Measurements from ENCODE around the gene POFUT2. TPM values are rescaled to one million over a fixed set of nuclear protein-coding genes. Genes with fewer than 3 reads are reported as not detected.

POFUT2 gene
- total RNA-seq, 4 donors from 2014 or later: 8.3 to 19.8 (median 17.0) TPM

DNA sequence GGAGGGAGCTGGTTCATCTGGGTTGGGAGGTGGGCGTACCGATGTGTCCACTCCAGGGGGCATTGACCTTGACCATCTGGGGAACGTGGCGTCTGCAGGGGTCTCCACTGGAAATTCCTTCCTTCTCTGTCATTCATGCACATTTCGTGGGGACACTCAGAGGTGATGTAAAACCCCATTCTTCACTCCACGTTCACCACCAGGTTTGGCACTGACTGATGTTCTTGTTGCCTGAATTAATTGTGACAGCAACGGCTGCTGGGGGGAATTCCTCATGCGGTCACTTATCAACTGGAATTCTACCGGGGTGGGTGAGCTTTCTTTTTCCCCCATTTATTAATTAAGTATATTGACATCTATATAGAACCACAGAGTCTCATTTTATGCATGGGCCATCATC is 18.1 kb upstream of the POFUT2 start:
- TF ChIP-seq, protein P1, sequence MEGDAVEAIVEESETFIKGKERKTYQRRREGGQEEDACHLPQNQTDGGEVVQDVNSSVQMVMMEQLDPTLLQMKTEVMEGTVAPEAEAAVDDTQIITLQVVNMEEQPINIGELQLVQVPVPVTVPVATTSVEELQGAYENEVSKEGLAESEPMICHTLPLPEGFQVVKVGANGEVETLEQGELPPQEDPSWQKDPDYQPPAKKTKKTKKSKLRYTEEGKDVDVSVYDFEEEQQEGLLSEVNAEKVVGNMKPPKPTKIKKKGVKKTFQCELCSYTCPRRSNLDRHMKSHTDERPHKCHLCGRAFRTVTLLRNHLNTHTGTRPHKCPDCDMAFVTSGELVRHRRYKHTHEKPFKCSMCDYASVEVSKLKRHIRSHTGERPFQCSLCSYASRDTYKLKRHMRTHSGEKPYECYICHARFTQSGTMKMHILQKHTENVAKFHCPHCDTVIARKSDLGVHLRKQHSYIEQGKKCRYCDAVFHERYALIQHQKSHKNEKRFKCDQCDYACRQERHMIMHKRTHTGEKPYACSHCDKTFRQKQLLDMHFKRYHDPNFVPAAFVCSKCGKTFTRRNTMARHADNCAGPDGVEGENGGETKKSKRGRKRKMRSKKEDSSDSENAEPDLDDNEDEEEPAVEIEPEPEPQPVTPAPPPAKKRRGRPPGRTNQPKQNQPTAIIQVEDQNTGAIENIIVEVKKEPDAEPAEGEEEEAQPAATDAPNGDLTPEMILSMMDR (IDR thresholded peaks at IDR 0.05; ENCODE audit: low read depth): no peak

DNA sequence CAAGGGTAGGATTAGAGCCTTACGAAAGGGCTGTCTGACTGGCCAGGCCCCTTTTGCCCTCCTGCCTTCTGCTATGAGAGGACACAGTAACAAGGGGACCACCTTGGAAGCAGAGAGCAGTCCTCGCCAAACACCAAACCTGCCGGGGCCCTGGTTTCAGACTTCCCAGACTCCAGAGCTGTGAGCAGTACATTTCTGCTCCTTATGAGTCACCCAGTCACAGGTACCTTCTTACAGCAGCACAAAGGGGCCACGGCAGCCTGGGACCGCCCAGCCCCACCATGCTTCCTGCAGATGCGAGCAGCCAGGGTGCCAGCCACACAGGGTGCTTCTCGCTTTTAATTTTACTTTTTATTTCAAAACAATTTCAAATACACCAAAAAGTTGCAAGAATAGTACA is 17.2 kb upstream of the POFUT2 start:
- TF ChIP-seq, protein P1 (IDR thresholded peaks at IDR 0.05; ENCODE audit: low read depth): no peak

DNA sequence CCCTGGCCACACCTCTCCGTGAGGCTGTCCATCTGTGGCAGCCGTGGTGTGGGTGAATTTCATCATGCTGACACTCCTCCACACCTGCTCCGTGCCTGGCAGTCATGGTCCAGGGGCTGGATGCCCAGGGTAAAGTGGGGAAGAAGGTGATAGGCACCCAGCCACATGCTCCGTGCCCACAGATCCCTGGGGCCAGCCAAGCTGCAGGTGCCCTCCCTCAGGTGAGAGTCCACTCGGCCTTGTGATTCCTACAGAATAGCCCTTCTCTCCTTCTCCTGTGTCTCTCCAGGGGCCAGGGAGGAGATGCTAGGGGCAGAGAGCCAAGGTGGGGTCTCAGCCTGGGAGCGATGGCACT is 16.8 kb upstream of the POFUT2 start:
- TF ChIP-seq, protein P1 (IDR thresholded peaks at IDR 0.05; ENCODE audit: low read depth): no peak

DNA sequence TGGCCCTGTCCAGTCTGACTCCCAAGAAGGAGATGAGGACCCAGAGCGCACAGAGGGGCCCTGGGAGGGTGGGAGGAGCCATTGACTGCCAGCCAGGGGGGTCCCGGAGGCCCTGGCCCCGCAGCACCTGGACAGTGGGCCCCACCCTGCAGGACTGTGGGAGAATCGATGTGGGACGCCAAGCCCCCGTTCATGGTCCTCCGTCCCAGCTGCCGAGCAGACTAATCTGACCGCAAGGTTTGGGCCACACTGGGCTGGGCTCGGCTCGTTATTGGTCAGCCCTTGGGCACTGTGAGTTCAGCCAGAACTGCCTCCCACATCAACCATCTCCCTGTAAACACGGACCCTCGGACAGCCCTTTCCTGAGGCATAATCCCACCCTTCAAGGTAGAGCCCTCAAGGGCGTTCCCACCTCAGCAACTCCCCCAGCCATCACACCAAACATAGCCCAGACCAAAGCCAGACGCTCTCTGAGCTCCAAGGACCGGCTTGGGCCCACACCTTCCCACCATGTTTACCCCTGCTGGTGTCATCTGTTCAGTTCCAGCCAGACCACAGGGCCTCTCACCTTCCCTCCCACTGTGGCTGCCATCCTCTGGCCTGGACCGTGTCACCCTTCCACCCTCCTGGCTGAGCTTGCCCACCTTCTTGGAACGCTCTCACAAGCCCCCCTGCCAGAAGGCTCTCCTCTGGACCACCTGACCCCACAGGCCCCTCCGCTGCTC is 16.2 kb upstream of the POFUT2 start:
- TF ChIP-seq, protein P1 (IDR thresholded peaks at IDR 0.05; ENCODE audit: low read depth): no peak

DNA sequence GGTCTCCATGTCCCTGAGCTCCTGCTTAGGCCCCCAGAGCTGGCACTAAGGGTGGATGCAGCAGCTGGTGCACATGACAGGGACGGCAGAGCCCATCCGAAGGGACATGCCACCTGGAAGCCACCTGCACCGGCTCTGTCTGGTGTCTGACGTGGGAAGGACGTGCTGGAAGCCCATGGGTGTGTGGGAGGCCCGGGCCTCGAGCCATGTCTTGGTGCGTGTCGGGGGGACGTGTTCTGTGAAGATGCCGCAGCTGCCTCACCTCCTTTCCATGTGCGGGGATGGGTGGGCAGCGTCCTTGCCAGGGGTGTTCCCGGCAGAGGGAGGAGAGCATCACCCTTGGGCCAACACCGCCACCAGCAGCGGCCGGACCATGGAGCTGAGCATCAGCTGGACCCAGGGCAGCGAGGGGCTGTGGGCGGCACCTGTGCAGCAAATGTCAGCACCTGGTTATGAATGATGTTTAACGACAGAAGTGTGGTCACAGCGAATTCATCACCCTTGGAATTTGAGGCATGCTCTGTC is 15.5 kb upstream of the POFUT2 start:
- TF ChIP-seq, protein P1 (IDR thresholded peaks at IDR 0.05; ENCODE audit: low read depth): no peak

DNA sequence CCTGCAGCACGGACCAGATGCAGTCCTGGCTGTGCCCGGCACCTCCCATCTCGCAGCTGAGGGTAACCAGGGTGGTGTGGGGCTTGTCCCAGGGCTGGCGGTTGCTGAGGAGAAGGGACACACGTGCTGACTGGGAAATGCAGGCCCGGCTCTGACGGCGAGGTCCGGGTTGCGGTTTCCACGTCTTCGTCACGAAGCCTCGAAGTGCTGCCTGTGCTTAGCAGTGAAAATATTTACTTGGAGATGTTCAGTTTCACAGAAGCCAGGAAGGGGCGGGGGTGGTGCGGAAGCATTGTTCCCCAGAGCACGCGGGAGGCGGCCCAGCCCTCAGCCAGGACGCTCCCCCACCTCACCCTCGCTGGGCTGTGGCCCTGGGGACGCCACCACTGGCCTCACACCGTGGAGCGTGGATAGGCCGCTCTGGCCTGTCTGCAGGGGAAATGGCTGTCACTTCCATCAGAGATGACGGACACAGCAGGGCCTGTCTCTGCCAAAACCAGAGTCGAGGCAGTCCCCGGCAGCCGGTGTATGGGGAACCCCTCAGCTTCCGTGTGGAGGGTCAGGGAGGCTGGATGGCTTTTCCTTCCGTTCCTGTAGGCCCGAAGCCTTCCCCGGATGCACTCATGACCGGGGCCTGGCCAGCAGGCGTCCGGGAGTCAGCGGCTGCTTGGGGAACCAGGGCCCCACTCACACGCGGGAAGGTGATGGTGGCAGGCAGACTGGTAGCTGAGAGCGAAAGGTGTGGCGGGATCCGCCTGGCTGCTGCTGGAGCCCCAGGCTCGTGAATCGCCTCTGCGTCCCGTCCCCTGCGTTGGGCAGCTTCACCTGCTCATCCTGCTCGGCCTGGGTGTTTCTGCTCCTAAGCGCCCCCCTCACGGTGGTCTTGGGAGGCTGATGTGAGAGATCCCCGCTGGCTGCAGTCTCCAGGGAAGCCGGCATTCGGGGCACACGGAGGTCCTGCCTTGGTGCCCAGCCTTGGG is 14.7 kb upstream of the POFUT2 start:
- TF ChIP-seq, protein P1 (IDR thresholded peaks at IDR 0.05; ENCODE audit: low read depth): no peak

DNA sequence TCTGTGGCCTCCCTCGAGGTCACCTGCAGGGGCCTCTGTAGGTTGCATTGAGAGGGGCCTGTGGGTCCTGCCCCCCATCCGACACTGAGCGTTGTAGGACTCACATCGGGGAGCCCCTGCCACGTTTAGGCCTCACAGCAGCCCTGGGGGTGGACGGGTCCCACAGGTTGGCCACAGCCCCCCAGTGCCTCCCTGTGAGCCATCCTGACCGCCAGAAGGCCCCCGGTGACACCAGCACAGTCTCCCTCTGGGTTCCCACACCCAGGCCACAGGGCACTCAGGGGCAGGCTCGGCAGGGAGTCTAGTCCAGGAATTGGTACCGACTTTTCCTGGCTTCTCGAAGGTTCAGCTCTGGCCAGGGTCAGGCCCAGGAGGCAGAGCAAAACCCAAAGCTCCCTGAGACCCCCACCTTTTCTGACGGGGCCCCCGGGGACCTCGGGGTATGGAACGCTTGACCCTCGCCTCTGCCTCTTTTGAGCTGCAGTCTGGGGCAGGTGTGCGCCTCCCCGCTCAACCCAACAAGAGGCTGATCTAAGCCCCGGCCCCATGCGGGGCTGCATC is 13.9 kb upstream of the POFUT2 start:
- TF ChIP-seq, protein P1 (IDR thresholded peaks at IDR 0.05; ENCODE audit: low read depth): no peak

Data from subcutaneous adipose tissue (tissue), 4 donors.